CD14-positive monocyte (primary cell): Measurements from ENCODE around the gene RASAL3. TPM values are rescaled to one million over a fixed set of nuclear protein-coding genes. Genes with fewer than 3 reads are reported as not detected.

ENCODE experiments used
- DNase-seq, 3 donors: peaks; one replicate each; pipeline ENCODE4 v3.0.0-alpha.2; 2011 to 2022
- H2AFZ ChIP-seq: 2 replicates; pipeline ENCODE4 v1.6.0; 2012; ENCODE audit warnings: mild to moderate bottlenecking, low read depth, low read length, inconsistent platforms; ENCODE audit not compliant: insufficient read depth, poor library complexity, severe bottlenecking
- H3K27ac ChIP-seq, 2 donors: 1 replicate in 1 of 2; 2 replicates in 1 of 2; pipeline ENCODE4 v1.5.1; 2012 to 2013; ENCODE audit warnings: low read length in 2 of 2, control low read depth in 1 of 2, inconsistent platforms in 1 of 2, low read depth in 1 of 2, mild to moderate bottlenecking in 1 of 2
- H3K27me3 ChIP-seq, 2 donors: one replicate each; pipeline versions ENCODE4 v1.6.0 to v1.6.1; 2011 to 2013; ENCODE audit warnings: low read length in 2 of 2; ENCODE audit not compliant: control insufficient read depth in 2 of 2, insufficient read depth in 2 of 2
- H3K36me3 ChIP-seq, 2 donors: replicated peaks in 1 of 2; 1 replicate in 1 of 2; 2 replicates in 1 of 2; pipeline versions ENCODE4 v1.5.1 to v1.6.1; 2012 to 2013; ENCODE audit warnings: low read length in 2 of 2, control low read depth in 1 of 2, inconsistent platforms in 1 of 2, mild to moderate bottlenecking in 1 of 2; ENCODE audit not compliant: insufficient read depth in 2 of 2, control insufficient read depth in 1 of 2
- H3K4me1 ChIP-seq, 2 donors: 1 replicate in 1 of 2; 2 replicates in 1 of 2; pipeline versions ENCODE4 v1.5.1 to v1.6.1; 2012 to 2013; ENCODE audit warnings: low read length in 2 of 2, control low read depth in 1 of 2, inconsistent platforms in 1 of 2, mild to moderate bottlenecking in 1 of 2, moderate library complexity in 1 of 2; ENCODE audit not compliant: insufficient read depth in 2 of 2, control insufficient read depth in 1 of 2
- H3K4me2 ChIP-seq: replicated peaks from 2 replicates; pipeline ENCODE3; 2012; ENCODE audit warnings: low read length, moderate library complexity, mild to moderate bottlenecking; ENCODE audit not compliant: poor library complexity, severe bottlenecking; ENCODE audit errors: extremely low read depth
- H3K4me3 ChIP-seq, 3 experiments: fragments of 200-600 bp in 1 of 3; sonication (generic) in 1 of 3; replicated peaks in 1 of 3; 1 replicate in 2 of 3; 2 replicates in 1 of 3; pipeline ENCODE4 v1.5.1; 2011 to 2013; ENCODE audit warnings: low read length in 3 of 3, mild to moderate bottlenecking in 3 of 3, control low read depth in 2 of 3, low read depth in 2 of 3, inconsistent platforms in 1 of 3, moderate library complexity in 1 of 3
- H3K79me2 ChIP-seq: 2 replicates; pipeline ENCODE4 v1.6.0; 2012; ENCODE audit warnings: mild to moderate bottlenecking, control low read depth, inconsistent platforms, low read length, moderate library complexity; ENCODE audit not compliant: insufficient read depth
- H3K9ac ChIP-seq: 2 replicates; pipeline ENCODE4 v1.6.0; 2017; ENCODE audit warnings: low read length, mild to moderate bottlenecking; ENCODE audit not compliant: insufficient read depth, poor library complexity, severe bottlenecking
- H3K9me3 ChIP-seq, 2 donors: replicated peaks in 1 of 2; 1 replicate in 1 of 2; 2 replicates in 1 of 2; pipeline versions ENCODE4 v1.5.1 to v1.6.1; 2012 to 2013; ENCODE audit warnings: low read length in 2 of 2, control low read depth in 1 of 2; ENCODE audit not compliant: control insufficient read depth in 1 of 2, insufficient read depth in 1 of 2
- H4K20me1 ChIP-seq: 2 replicates; pipeline ENCODE4 v1.6.0; 2012; ENCODE audit warnings: mild to moderate bottlenecking, low read length, control low read depth, moderate library complexity; ENCODE audit not compliant: insufficient read depth
- H3K27ac Mint-ChIP-seq, 7 donors: one replicate each; pipeline ENCODE4 v1.8.0; 2020; ENCODE audit warnings: mild to moderate bottlenecking in 7 of 7, mixed read lengths in 7 of 7, moderate library complexity in 6 of 7, inconsistent platforms in 2 of 7
- H3K27me3 Mint-ChIP-seq, 3 donors: one replicate each; pipeline ENCODE4 v1.8.0; 2021 to 2022; ENCODE audit warnings: low read depth in 3 of 3, mild to moderate bottlenecking in 3 of 3, mixed read lengths in 3 of 3, moderate library complexity in 3 of 3, inconsistent platforms in 1 of 3
- H3K36me3 Mint-ChIP-seq, 2 donors: one replicate each; pipeline ENCODE4 v1.8.0; 2020; ENCODE audit warnings: mixed read lengths in 2 of 2, inconsistent platforms in 1 of 2, mild to moderate bottlenecking in 1 of 2
- H3K4me1 Mint-ChIP-seq: one replicate; pipeline ENCODE4 v1.8.0; 2020; ENCODE audit warnings: mild to moderate bottlenecking, mixed read lengths
- H3K4me3 Mint-ChIP-seq, 2 donors: one replicate each; pipeline ENCODE4 v1.8.0; 2020; ENCODE audit warnings: mild to moderate bottlenecking in 2 of 2, mixed read lengths in 2 of 2, moderate library complexity in 1 of 2
- H3K9me3 Mint-ChIP-seq, 7 donors: one replicate each; pipeline ENCODE4 v1.8.0; 2020 to 2022; ENCODE audit warnings: mixed read lengths in 7 of 7, mild to moderate bottlenecking in 6 of 7, moderate library complexity in 6 of 7, inconsistent platforms in 2 of 7
- WGBS: methylation state at CpG from one replicate; pipeline ENCODE4 v1.1.5; 2013; ENCODE audit warnings: missing lambda C conversion rate; ENCODE audit not compliant: insufficient coverage; 5-methylcytosine and 5-hydroxymethylcytosine counted together
- intact Hi-C, 2 donors: fragments of 100-400 bp; cut with micrococcal nuclease; formaldehyde crosslinking; loops; one replicate each; pipeline versions ENCODE4 v1.15.0 to v1.15.1; 2023
- polyA plus RNA-seq, 3 donors: library from polyadenylated mRNA; depleted of rRNA in 1 of 3; unstranded in 2 of 3; stranded (reverse) in 1 of 3; fragments of 300-500 nt in 2 of 3; fragments of >200 nt in 1 of 3; fragmentation: Illumina TruSeq in 2 of 3; gene quantifications; 1 replicate in 2 of 3; 2 replicates in 1 of 3; pipeline ENCODE4 v1.2.3, GENCODE V29; 2012 to 2021
- TF ChIP-seq, protein P1 (sequence below): fragments of 200-600 bp; IDR thresholded peaks from one replicate; pipeline ENCODE4 v1.8.0; 2022; ENCODE audit warnings: antibody characterized with exemption, mild to moderate bottlenecking

Gene RASAL3
- polyA plus RNA-seq, 3 donors = 4.5 to 45.4 (median 13.6) TPM

DNA sequence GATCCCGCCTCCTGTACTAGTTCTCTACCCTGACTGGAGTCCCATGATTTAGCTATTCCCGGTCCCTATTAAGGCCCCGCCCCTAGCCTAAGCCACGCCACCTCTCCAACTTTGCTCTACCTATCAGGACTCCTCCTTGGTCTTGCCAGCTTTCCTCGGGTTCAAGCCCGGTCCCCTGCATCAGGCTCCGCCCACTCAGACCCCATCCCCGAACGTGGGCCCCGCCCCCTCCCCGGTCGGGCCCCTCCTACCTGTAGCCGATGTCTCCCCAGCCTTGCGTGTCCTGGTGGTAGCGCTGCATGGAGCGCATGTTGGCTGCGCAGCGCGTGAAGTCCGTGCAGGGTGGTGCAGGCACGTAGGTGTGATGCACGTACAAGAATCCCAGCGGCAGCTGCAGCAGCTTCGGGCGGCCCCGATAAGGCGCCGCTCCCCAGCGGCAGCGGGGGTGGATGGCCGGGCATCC is 7.3 kb upstream of the RASAL3 start:
- intact Hi-C loops = loop anchor here in 1 of 2 donors (10.0 kb wide), 1 partner anchor 83 kb away; no protein-coding TSS in a partner anchor
- no peak for DNase-seq
- WGBS = 60% methylated on average over 29 of the region's 31 CpGs
- Histone ChIP-seq H3K36me3 (no peaks in the 10 kb centered on the region), H3K4me2 (no peak overlapping the region), H3K4me3 (no peak overlapping the region), H4K20me1 (no peaks in the 10 kb centered on the region), H3K9ac (no peak overlapping the region), H3K27me3 (peaks cover 4 to 12% of the 10 kb centered on the region in 2 donors), H3K9me3 (peaks cover 0 to 6% of the 10 kb centered on the region in 2 donors), H3K27ac (no peak overlapping the region), H3K79me2 (no peaks in the 10 kb centered on the region), H3K4me1 (peaks cover 28 to 33% of the 10 kb centered on the region in 2 donors), H2AFZ (no peak overlapping the region)
- Mint-ChIP-seq H3K4me1 (peaks cover 34% of the 10 kb centered on the region), H3K27ac (no peak overlapping the region), H3K4me3 (peak overlapping the region in 1 of 2 donors; percentile 57), H3K9me3 (peaks cover 2 to 13% (median 9%) of the 10 kb centered on the region in 7 donors), H3K27me3 (peaks cover 25 to 39% (median 30%) of the 10 kb centered on the region in 3 donors), H3K36me3 (peaks cover 3 to 9% of the 10 kb centered on the region in 2 donors)
- TF ChIP-seq, protein P1, sequence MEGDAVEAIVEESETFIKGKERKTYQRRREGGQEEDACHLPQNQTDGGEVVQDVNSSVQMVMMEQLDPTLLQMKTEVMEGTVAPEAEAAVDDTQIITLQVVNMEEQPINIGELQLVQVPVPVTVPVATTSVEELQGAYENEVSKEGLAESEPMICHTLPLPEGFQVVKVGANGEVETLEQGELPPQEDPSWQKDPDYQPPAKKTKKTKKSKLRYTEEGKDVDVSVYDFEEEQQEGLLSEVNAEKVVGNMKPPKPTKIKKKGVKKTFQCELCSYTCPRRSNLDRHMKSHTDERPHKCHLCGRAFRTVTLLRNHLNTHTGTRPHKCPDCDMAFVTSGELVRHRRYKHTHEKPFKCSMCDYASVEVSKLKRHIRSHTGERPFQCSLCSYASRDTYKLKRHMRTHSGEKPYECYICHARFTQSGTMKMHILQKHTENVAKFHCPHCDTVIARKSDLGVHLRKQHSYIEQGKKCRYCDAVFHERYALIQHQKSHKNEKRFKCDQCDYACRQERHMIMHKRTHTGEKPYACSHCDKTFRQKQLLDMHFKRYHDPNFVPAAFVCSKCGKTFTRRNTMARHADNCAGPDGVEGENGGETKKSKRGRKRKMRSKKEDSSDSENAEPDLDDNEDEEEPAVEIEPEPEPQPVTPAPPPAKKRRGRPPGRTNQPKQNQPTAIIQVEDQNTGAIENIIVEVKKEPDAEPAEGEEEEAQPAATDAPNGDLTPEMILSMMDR = no peak

DNA sequence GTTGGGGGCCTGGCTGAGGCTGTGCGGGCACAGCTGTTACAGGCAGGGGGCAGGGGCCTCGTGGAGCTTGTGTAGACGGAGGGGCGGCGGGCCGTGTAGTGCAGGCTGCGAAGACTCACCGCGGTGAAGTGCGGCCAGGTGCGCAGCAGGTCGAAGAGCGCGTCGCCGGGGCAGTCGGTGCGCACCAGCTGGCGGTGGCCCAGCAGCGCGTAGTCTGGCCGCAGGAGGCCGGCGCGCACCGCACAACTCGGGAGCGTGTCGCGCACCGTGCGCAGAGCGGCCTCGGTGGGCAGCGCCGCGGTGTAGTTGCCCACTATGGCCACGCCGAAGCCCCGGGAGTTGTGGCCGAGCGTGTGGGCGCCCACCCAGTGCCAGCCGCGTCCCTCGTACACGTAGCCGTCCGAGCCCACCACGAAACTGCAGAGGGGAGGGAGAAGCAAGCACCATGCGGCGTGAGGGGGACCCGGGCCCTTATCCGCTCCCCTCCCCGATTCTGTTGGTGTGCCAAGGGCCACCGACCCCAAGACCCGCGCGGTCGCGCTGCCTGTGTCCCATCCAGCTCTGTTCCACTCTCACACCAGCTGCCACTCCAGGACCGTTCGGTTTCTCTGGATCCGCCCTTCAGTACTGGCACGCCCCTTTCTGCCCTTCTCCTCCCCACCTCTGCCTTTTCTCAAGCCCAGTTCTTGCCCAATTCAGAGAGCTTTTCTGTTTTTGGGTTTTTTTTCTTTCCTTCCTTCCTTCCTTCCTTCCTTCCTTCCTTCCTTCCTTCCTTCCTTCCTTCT is 5.4 kb upstream of the RASAL3 start:
- peak overlapping the region; percentile 89 for H3K4me2 ChIP-seq
- H3K4me1 ChIP-seq = peaks cover 35 to 42% of the 10 kb centered on the region in 2 donors
- Mint-ChIP-seq H3K36me3 (peaks cover 3 to 11% of the 10 kb centered on the region in 2 donors), H3K9me3 (peaks cover 0 to 10% (median 5%) of the 10 kb centered on the region in 7 donors), H3K27me3 (peaks cover 25 to 37% (median 33%) of the 10 kb centered on the region in 3 donors), H3K27ac (peak overlapping the region in 6 of 7 donors; percentile 15 to 82 (median 53)), H3K4me1 (peaks cover 44% of the 10 kb centered on the region), H3K4me3 (peak overlapping the region; percentile 87 to 95)
- peak overlapping the region; percentile 35 to 75 (median 52) for H3K4me3 ChIP-seq
- H4K20me1 ChIP-seq = no peaks in the 10 kb centered on the region
- H3K27me3 ChIP-seq = peaks cover 4 to 12% of the 10 kb centered on the region in 2 donors
- WGBS = under 1% methylated on average over 65 of the region's 65 CpGs
- peak in 2 of 3 donors; percentile 30 to 40 for DNase-seq
- TF ChIP-seq, protein P1 = no peak
- intact Hi-C loops = loop anchor here in 1 of 2 donors (10.0 kb wide), 1 partner anchor 85 kb away; no protein-coding TSS in a partner anchor
- H3K27ac ChIP-seq = no peak overlapping the region
- H3K79me2 ChIP-seq = no peaks in the 10 kb centered on the region
- H2AFZ ChIP-seq = peak overlapping the region; percentile 70
- peak overlapping the region; percentile 33 for H3K9ac ChIP-seq
- no peaks in the 10 kb centered on the region for H3K9me3 ChIP-seq
- no peaks in the 10 kb centered on the region for H3K36me3 ChIP-seq
